NCI-H2227 (cell line): ENCODE results near the gene TAS1R2.

Experiments used
- DNase-seq: peaks from one replicate; lab custom pipeline; 2025; ENCODE audit not compliant: unreplicated experiment; lab: John Stamatoyannopoulos, UW

The TAS1R2 gene

DNA sequence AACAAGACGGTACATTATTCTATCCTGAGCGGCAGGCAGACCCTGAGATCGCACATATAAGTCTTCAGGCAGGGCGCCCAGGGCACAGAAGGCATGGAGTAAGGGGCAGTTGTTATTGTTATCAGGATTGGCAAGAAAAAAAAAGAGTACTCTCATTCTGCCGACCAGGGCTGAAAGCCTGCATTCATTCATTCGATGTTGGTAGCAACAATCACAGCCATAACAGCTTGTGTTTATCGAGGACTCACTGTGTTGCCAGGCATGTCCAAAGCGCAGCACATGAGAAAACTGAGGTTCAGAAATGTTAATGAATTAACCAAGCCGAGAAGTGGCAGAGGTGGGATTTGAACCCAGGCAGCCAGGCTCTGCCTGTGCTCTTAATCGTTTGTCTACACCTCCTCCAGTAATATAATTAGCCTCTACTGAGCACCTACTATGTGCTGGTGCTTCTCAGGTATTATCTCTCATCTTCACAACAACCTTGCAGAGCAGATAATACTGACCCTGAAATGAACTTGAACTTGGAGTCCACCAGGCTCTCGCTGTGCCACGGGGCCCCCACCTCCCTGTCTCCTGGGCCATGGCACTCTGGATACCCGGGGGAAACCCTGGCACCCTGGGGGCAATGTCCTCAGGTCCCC, 56.2 kb downstream of the TAS1R2 start:
- DNase-seq = no peak

DNA sequence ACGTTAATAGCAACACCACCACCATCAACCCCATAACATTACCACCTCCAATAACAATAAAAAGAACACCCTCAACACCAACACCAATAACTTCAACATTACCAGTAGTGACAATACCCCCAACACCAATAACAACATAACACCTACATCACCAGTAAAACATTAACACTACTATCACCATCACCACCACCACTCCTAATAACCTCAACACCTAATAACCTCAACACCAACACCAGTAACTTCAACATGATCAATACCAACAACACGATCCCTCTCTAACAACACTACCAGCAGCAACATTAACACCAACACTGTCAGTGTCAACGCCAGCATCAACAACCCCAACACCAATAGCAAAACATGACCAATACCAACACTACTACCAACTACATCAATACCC, 57.2 kb downstream of the TAS1R2 start:
- DNase-seq = no peak

DNA sequence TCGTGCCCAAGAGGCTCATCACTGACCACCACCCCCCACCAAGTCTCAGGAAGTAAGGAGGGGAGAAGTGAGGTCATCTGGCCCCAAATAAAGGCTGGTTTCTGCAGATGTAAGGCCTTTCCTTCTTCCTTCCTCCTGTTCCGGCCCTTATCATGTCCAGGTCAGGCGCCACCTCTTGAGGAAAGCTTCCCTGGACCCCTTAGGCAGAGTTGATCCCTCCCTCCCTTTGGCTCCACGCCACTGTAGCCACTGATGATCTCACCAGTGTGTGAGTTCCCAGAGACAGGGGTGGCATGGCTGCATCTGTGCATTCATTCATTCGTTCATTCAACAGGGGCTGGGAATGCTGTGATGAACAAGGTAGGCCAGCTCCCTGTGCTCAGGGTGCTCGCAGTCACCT, 59.2 kb downstream of the TAS1R2 start:
- no peak for DNase-seq

DNA sequence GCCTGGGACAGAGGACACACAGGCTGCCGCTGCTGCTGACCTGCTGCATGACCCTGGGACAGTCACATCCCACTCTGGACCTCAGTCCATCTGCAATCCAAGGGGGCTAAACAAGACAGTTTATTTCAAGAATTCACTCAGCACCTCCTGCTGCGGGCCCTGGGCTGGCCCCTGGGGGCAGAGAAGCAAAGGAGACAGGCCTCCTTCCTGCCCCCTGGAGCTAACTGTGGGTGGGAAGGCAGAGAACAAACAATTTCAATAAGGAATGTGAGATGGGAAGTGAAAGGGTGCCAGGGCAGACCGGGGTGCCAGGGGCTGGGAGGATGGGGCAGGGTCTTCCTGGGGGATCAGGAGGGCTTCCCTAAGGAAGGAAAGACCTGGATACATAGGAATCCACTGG, 60.0 kb downstream of the TAS1R2 start:
- DNase-seq = no peak

DNA sequence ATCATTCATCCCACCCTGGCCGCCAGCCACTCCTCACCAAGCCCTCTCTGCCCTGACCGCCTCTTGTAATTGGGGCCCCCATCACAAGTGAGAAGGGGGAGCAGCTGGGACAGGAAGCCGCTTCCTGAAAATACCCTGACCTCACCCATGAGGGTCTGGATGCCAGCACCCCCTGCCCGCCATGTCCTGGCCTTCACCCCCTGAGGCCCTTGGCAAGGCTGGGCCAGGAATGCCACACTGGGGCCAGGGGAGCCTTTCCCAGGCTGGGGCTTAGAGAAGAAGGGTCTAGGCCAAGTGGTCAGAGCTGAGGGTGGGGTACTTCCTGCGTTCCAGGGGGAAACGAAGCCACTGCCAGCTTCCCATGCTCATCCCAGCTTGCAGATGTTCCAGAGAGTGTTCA, 60.5 kb downstream of the TAS1R2 start:
- DNase-seq = no peak

DNA sequence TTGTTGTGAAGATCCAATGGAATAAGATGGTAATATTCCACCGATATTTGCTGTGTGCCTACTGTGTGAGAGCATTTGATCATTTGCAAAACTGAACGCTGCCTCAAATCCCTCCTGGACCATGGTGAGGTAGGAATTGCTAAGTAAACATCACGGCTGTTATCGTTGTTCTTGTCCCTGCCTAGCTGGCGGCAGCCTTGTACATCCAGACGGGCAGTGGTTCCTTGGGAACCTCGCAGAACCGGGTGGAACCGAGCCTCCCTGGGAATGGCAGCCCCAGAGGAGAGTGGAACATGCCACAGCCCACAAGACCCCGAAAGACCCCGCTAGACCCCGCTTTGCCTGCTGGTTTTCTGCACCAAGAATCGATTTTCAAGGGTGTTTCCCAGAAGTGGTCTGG, 60.9 kb downstream of the TAS1R2 start:
- no peak for DNase-seq

DNA sequence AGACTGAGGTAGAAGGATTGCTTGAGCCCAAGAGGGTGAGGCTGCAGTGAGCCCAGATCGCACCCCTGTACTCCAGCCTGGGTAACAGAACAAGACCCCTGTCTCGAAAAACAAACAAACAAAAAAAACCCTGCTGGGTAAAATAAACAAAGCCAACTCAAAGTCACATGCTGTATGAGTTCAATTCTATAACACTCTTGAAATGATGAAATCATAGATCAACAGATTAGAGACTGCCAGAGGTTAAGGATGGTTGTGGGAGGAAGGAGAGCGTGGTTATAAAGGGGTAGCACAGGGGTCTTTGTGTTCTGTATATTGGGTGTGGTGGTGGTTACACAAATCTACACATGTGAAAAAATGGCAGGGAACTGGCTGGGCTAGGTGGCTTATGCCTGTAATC, 62.5 kb downstream of the TAS1R2 start:
- DNase-seq = no peak

DNA sequence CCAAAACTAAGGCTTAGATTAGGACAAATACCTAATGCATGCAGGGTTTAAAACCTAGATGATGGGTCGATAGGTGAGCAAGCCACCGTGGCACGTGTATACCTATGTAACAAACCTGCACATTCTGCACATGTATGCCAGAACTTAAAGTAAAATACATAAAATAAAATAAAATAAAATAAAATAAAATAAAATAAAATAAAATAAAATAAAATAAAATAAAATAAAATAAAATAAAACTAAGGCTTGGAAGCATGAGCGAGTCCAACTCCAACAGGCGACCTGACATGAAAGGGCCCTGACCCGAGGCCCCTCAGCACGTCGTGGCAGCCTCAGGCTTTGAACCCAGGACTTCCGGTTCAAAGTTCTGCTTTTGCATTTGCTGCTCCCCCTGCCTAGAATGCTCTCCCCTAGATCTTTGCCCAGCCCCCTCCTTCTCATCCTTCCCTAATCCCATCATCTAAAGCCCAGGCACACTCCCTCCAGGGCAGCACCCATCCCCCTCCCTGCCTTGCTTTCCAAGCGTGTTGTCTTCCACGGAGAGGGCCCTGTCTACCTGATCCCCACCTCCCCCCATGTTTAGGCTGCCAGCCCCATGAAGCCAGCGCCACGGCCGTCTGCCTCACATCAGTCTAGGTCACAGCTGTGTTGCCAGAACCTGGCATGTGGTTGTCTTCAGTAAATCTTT, 64.3 kb downstream of the TAS1R2 start:
- DNase-seq = no peak

DNA sequence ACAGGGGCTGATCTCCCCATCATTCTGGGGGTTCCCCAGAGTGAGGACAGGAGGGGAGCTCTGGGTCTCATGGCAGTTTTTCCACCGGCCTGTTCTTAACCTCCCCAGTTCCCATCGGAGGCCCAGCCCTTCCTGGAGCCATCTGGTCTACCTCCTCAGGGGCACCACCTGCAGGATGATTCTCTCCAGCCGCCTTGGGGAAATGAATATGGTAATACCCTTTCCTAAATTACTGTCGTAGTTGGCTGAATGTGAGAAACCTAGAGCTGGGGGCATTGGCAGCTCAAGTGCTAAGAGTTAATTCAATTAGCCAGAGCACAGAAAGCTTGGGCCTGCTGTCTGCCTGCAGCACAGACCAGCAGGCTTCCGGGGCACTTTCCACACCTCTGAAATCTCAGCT, 64.9 kb downstream of the TAS1R2 start:
- peak; percentile 49 for DNase-seq

DNA sequence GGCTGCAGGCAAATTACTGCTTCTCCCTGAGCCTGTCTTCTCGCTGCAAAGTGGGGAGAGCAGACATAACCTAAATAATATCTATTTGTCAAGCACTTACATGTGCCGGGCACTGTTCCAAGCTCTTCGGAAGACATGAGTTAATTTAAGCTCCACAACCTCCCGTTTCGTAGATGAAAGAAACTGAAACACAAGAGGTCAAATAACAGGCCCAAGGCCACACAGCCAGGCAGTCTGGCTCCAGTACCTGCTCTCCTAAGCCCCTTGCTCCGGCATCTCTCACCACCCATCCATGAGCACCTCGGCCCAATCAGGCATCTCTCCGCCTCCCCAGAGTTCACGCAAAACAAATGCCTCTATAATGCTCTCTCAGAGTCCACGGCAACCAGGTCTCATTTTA, 65.4 kb downstream of the TAS1R2 start:
- DNase-seq = peak; percentile 37

DNA sequence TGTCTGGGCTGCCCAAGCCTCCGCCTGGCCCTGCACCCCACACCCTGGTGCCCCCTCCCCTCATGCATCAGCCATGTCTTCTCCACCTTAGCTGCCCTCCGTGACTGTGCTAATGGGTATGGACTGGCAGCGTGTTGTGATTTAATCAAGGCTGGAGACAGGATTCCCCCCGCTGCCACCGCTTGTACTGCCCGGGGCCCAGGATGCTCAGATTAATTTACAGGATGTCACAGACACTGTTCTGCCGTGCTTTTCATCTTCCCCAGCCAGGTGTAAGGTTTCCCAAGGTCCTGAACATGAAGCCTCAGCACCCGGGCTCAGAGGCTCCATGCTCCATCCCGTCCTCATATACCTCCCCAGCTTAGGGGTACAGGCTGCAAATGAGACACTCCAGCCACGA, 66.3 kb downstream of the TAS1R2 start:
- no peak for DNase-seq

DNA sequence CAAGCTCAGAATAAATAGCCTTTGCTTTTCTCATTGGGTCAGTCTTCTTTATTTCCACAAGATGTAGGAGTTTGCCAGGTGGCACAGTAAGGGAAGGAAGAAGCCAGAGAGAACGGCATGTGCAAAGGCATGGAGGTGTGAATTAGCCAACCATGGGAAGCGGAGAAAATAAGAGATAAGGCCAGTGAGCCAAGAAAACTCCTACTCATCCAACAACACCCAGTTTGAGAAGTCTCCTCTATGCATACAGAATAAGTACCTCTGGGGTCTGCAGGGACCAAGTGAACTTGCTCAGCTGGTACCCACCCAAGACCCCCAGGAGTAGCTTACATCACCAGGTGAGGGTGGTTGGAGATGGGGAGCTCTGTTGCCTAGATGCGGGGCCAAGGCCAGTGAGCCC, 66.7 kb downstream of the TAS1R2 start:
- DNase-seq = no peak
